Liver (tissue), 9 donors: ENCODE results near the gene COPG2. TPM values are rescaled to one million over a fixed set of nuclear protein-coding genes. Genes with fewer than 3 reads are reported as not detected.

Source experiments
- DNase-seq: peaks from one replicate; pipeline ENCODE4 v3.0.0-alpha.2; 2017; ENCODE audit warnings: low spot score
- H3K27ac ChIP-seq, 2 donors: one replicate each; pipeline ENCODE4 v1.7.0; 2013; ENCODE audit warnings: inconsistent platforms in 2 of 2, low read length in 2 of 2, control low read depth in 1 of 2, low read depth in 1 of 2, mild to moderate bottlenecking in 1 of 2
- H3K27me3 ChIP-seq, 4 donors: one replicate each; pipeline versions ENCODE4 v1.6.1 to v1.7.0; 2013; ENCODE audit warnings: low read length in 3 of 4, inconsistent platforms in 1 of 4, mild to moderate bottlenecking in 1 of 4, moderate library complexity in 1 of 4; ENCODE audit not compliant: control insufficient read depth in 4 of 4, insufficient read depth in 4 of 4
- H3K36me3 ChIP-seq, 4 donors: one replicate each; pipeline versions ENCODE4 v1.6.1 to v1.7.0; 2013; ENCODE audit warnings: low read length in 3 of 4, mild to moderate bottlenecking in 3 of 4, low read depth in 1 of 4, moderate library complexity in 1 of 4; ENCODE audit not compliant: control insufficient read depth in 4 of 4, insufficient read depth in 3 of 4
- H3K4me1 ChIP-seq, 4 donors: one replicate each; pipeline versions ENCODE4 v1.6.1 to v1.7.0; 2013; ENCODE audit warnings: low read length in 3 of 4, mild to moderate bottlenecking in 3 of 4, moderate library complexity in 1 of 4; ENCODE audit not compliant: control insufficient read depth in 4 of 4, insufficient read depth in 4 of 4
- H3K4me3 ChIP-seq, 3 donors: one replicate each; pipeline versions ENCODE4 v1.6.1 to v1.7.0; 2013; ENCODE audit warnings: low read length in 3 of 3, control low read depth in 1 of 3, low read depth in 1 of 3, mild to moderate bottlenecking in 1 of 3
- H3K9ac ChIP-seq, 2 donors: one replicate each; pipeline ENCODE4 v1.7.0; 2013; ENCODE audit warnings: low read length in 2 of 2, mild to moderate bottlenecking in 2 of 2, moderate library complexity in 2 of 2, control low read depth in 1 of 2, low read depth in 1 of 2
- H3K9me3 ChIP-seq, 4 donors: one replicate each; pipeline versions ENCODE4 v1.6.1 to v1.7.0; 2013; ENCODE audit warnings: low read length in 3 of 4; ENCODE audit not compliant: control insufficient read depth in 4 of 4
- CTCF ChIP-seq: fragments of 150-350 bp; IDR thresholded peaks from 2 replicates; pipeline ENCODE4 v1.5.1; 2017; ENCODE audit warnings: improper control_type of control experiment, low read depth, low read length; ENCODE audit not compliant: missing input control
- FOXA1 ChIP-seq: IDR thresholded peaks from 2 replicates; pipeline ENCODE4 v1.6.1; 2016; ENCODE audit warnings: antibody characterized with exemption
- JUND ChIP-seq, 2 donors: IDR thresholded peaks; 2 replicates each; pipeline ENCODE4 v1.6.1; 2016; ENCODE audit warnings: antibody characterized with exemption in 2 of 2
- NR2F2 ChIP-seq: IDR thresholded peaks from 2 replicates; pipeline ENCODE4 v1.6.1; 2016; ENCODE audit warnings: antibody characterized with exemption
- RAD21 ChIP-seq, 2 donors: IDR thresholded peaks; 2 replicates each; pipeline ENCODE4 v1.6.1; 2016; ENCODE audit warnings: antibody characterized with exemption in 2 of 2, mild to moderate bottlenecking in 2 of 2
- REST ChIP-seq: IDR thresholded peaks from 2 replicates; pipeline ENCODE4 v1.6.1; 2016; ENCODE audit warnings: antibody characterized with exemption, mild to moderate bottlenecking
- WGBS: extraction: QIAGEN DNeasy Blood & Tissue Kit; methylation state at CpG from one replicate; pipeline ENCODE4 v1.1.7; 2013; 5-methylcytosine and 5-hydroxymethylcytosine counted together
- polyA plus RNA-seq, 2 donors: library from polyadenylated mRNA; stranded (reverse) in 1 of 2; unstranded in 1 of 2; fragments of 200-250 nt in 1 of 2; fragments of >200 nt in 1 of 2; fragmentation: Nextera tagmentation in 1 of 2; extraction: Ambion mirVana in 1 of 2; gene quantifications; one replicate each; pipeline versions ENCODE4 v1.2.1 to v1.2.3, GENCODE V29; 2013 to 2015
- total RNA-seq, 2 donors: library from RNA; depleted of rRNA; stranded (reverse); fragments of >200 nt; gene quantifications; one replicate each; pipeline ENCODE4 v1.2.3, GENCODE V29; 2014
- TF ChIP-seq, protein P1 (sequence below): IDR thresholded peaks from 2 replicates; pipeline ENCODE4 v1.6.1; 2016; ENCODE audit warnings: antibody characterized with exemption
- TF ChIP-seq, protein P2 (sequence below): IDR thresholded peaks from 2 replicates; pipeline ENCODE4 v1.6.1; 2016; ENCODE audit warnings: antibody characterized with exemption
- donor health status: healthy.
- donor health status: healthy.
- donor health status: healthy.
- donor health status: healthy.
- donor health status: healthy.

Gene COPG2
- total and polyA plus RNA-seq, 4 donors: 0.99 to 10.3 (median 4.7) TPM

DNA sequence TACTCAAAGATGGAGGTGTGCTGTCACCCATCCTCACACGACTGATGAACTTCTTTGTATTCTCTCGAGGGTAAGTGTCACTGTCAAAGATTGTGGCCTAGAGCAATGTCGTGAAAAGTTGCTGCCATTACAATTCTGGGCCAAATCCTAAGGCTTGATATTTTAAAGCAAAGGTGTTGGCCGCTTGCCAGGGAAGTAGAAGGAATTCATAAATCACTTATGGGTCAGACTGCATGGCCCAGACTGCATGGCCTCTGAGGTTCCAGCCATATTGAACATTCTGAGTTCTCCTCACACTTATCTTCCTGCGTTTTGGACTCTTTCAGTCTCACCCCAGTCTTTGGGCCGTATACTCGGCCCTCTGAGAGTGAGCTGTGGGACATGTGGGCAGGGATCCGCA lies 168.1 kb downstream of the COPG2 start:
- 87% methylated on average over 8 of the region's 8 CpGs for WGBS
- Histone ChIP-seq H3K4me1 (no peaks in the 10 kb centered on the region), H3K9ac (no peak overlapping the region), H3K27me3 (no peaks in the 10 kb centered on the region), H3K36me3 (peaks cover 2 to 52% (median 36%) of the 10 kb centered on the region in 4 donors), H3K27ac (no peak overlapping the region), H3K9me3 (no peaks in the 10 kb centered on the region), H3K4me3 (no peak overlapping the region)
- no peak for TF ChIP-seq FOXA1
- no peak for TF ChIP-seq RAD21 (IDR thresholded peaks at IDR 0.05)
- TF ChIP-seq, protein P1, sequence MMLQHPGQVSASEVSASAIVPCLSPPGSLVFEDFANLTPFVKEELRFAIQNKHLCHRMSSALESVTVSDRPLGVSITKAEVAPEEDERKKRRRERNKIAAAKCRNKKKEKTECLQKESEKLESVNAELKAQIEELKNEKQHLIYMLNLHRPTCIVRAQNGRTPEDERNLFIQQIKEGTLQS: no peak
- TF ChIP-seq, protein P2, sequence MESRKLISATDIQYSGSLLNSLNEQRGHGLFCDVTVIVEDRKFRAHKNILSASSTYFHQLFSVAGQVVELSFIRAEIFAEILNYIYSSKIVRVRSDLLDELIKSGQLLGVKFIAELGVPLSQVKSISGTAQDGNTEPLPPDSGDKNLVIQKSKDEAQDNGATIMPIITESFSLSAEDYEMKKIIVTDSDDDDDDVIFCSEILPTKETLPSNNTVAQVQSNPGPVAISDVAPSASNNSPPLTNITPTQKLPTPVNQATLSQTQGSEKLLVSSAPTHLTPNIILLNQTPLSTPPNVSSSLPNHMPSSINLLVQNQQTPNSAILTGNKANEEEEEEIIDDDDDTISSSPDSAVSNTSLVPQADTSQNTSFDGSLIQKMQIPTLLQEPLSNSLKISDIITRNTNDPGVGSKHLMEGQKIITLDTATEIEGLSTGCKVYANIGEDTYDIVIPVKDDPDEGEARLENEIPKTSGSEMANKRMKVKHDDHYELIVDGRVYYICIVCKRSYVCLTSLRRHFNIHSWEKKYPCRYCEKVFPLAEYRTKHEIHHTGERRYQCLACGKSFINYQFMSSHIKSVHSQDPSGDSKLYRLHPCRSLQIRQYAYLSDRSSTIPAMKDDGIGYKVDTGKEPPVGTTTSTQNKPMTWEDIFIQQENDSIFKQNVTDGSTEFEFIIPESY: no peak
- no peak for TF ChIP-seq NR2F2
- no peak for DNase-seq

DNA sequence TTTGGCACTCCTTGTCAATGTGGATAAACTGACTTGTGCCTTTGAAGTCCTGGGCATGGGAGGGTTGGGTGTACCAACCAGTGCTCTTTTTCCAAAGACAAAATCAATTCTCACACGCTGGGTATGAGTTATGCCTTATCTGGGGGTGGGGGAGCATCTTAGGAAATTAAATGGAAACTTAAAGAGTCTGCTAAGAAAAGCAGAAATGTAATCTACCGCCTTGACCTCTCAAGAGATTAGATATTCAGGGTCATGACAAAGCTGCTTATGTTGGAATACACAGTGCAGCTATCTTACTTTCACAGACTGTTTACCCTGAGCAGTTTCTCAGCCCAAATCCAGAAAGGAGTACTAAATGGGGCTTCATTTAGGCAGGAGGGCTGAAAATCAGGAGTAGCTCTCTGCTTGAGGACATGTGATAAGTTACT lies 174.1 kb downstream of the COPG2 start:
- no peak overlapping the region for H3K27ac ChIP-seq
- H3K9me3 ChIP-seq: no peaks in the 10 kb centered on the region
- H3K9ac ChIP-seq: no peak overlapping the region
- WGBS: 59% methylated on average over 2 of the region's 2 CpGs
- TF ChIP-seq CTCF (no peak), NR2F2 (peak; percentile 84), REST (no peak), JUND (IDR thresholded peaks at IDR 0.05) (no peak)
- TF ChIP-seq, protein P1: no peak
- no peaks in the 10 kb centered on the region for H3K27me3 ChIP-seq
- DNase-seq: no peak
- peaks cover 0 to 19% (median 10%) of the 10 kb centered on the region in 4 donors for H3K36me3 ChIP-seq
- no peak overlapping the region for H3K4me3 ChIP-seq
- peaks cover 0 to 31% (median 18%) of the 10 kb centered on the region in 4 donors for H3K4me1 ChIP-seq
